HG02943 (cell line): ENCODE measurements around the gene SIRT3.

Source experiments
- ATAC-seq: cut with Tn5 transposase; IDR thresholded peaks from one replicate; pipeline ENCODE4 v1.9.1; 2021; ENCODE audit warnings: mild to moderate bottlenecking, low read depth, moderate library complexity; ENCODE audit not compliant: unreplicated experiment

Gene SIRT3

DNA sequence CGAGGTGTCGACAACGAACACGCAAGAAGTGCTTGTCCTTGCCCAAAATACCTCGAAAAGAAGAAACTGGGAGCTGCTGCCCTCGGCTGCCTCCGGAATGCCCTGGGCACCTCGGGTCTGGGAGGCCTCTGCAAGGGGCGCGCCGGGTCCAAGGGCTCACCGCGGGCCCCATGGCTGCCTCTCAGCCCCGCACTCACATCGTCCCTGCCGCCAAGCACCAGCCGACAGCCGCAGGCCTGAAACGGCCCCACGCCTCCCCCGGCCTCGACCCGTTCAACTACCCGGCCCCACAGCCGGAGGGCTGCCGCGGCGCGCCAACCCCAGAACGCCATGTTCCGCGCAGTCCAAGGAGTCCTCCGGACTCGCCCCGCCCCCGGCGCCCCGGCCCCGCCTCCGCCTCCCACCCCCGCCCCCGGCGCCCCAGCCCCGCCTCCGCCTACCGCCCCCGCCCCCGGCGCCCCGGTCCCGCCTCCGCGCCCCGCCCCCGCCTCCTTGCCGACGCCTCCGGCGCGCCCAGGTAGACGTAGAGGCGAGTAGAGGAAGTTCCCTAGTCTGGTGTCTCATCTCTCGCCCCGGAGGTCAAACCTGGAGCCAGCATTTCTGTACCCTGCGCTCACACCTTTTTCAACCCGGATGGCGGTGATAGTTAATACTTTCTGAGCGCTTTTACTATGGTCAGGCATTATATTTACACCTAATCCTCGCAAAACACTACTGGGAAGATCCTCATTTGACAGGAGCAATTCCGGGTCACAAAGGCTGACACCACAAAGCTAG is at the start of gene SIRT3:
Gene SIRT3, minus strand, starts transcription at position 346 of the 777 bp plus-strand sequence. Its CDS starts 14 bp downstream, at position 332.
- peak; percentile 65 for ATAC-seq

- ATAC-seq: no peak
Measured at GRCh38 chr11:285894-286220, 49.7 kb upstream of the SIRT3 start.

DNA sequence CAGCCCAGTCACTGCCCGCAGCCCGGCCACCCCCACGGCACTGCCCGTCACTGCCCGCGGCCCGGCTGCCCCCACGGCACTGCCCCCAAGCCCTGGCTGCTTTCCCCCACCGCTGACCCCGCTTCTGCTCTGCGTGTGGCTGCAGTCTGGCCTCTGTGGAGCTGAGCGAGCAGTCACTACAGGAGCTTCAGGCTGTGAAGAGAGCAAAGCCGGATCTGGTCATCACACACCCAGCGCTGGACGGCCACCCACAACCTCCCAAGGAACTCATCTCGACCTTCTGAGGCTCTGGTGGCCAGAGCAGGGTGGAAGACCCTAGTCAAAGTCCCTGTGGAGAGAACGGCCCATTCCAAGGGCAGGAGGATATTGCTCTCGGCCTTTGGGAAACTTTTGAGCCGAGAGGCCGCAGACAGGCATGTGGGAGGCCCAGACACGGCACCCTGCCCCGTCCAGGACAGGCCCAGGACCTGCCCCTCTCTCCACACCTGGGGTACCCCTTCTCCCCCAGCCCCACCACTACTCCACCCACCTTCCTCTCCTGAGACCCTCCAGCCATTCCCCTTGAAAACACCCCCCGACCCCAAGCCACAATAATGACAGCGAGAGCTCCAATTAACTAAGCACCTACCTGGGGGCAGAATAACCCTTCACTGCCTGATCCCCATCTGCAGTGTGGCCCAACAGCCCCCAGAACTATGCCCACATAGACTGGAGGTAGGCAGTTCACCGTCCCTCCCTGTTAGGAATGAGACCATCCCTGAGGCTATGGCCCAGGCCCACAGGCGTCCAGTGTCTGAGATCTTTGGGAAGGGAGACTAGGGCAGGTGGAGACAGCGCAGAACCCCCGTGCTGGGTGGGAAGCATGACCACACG is 49.1 kb upstream of the SIRT3 start:
- ATAC-seq: no peak

DNA sequence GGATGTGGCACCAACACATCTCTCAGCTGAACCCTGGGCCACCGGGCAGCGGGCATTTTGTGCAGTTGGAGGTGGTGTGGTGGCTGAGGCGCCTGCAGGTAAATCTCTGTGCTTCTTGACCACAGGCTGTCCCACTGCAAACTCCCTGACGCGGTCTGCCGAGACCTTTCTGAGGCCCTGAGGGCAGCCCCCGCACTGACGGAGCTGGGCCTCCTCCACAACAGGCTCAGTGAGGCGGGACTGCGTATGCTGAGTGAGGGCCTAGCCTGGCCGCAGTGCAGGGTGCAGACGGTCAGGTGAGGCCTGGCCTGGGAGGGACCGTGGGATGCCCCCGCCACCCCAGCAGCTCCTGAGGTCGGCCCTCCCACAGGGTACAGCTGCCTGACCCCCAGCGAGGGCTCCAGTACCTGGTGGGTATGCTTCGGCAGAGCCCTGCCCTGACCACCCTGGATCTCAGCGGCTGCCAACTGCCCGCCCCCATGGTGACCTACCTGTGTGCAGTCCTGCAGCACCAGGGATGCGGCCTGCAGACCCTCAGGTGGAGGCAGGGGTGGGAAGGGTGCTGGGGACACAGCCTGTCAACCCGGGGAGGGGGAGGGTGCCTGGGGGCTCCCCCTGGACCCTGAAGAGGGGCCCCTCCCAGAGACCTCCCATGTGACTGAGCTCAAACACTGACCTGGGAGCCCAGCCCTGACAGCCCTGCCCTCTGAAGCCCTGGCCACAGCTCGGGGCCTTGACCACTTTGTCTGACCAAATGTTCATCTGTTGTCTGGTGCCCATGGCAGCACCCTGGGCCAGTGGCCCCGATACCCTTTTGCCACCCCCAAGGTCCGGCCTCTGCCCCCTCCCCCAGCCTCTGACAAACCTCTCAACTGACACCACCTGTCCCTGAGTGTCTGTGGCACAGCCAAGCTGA is 48.2 kb upstream of the SIRT3 start:
- ATAC-seq: no peak

DNA sequence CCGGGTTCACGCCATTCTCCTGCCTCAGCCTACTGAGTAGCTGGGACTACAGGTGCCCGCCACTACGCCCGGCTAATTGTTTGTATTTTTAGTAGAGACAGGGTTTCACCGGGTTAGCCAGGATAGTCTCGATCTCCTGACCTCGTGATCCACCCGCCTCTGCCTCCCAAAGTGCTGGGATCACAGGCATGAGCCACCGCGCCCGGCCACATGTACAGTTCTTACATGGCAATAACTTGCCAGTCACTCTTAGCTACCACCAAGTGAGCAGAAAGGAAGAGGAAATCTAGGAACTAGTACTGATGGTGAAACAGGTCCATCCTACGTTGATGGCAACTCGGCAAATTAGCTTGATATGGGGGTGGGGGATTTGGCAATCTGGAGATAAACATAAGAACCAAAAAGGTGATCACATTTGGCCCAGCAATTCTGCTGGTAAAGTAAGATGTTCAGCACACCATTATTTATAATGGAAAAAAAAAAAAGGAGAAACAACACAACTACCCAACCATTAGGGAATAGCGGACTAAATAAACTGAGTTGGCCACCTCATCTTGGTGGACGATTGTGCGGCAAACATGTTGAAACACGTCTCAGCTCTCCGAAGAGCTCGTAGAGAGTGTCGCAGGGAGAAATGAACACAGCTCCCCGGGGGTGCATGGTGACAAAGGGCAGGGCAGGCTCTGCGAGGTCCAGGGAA is 47.4 kb upstream of the SIRT3 start:
- ATAC-seq: no peak

- ATAC-seq: no peak
Measured at GRCh38 chr11:282630-283360, 46.7 kb upstream of the SIRT3 start.

- ATAC-seq: no peak
Measured at GRCh38 chr11:282171-282570, 46.0 kb upstream of the SIRT3 start.

- no peak for ATAC-seq
Measured at GRCh38 chr11:281486-282161, 45.5 kb upstream of the SIRT3 start.

- no peak for ATAC-seq
Measured at GRCh38 chr11:280706-281485, 44.8 kb upstream of the SIRT3 start.

GRCh38 chr11:279966-280705 is 44.0 kb upstream of the SIRT3 start:
- ATAC-seq: no peak

- ATAC-seq: no peak
Measured at GRCh38 chr11:279040-279965, 43.2 kb upstream of the SIRT3 start.

GRCh38 chr11:278001-278951 is 42.1 kb upstream of the SIRT3 start, which contains the start of gene NLRP6:
NLRP6 (plus strand) TSS chr11:278407; CDS start chr11:278570, 163 bp downstream.
- ATAC-seq: no peak

DNA sequence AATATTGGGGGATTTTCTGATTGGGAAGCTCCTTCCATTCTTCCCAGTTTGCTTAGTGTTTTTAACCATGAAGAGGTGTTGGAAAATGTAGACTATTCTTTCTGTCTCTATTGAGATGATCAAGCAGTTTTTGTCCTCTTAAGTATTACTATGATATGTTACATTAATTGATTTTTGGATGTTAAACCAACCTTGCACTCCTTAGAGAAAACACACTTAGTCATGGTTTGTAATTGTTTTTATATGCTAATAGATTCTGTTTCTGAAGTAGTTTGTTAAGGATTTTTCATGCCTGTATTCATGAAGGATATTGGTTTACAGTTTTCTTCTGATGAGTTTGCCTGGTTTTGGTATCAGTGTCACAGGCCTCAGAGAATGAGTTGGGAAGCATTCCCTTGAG is 40.1 kb upstream of the SIRT3 start:
- no peak for ATAC-seq

GRCh38 chr11:272931-273198 is 36.7 kb upstream of the SIRT3 start:
- ATAC-seq: no peak

DNA sequence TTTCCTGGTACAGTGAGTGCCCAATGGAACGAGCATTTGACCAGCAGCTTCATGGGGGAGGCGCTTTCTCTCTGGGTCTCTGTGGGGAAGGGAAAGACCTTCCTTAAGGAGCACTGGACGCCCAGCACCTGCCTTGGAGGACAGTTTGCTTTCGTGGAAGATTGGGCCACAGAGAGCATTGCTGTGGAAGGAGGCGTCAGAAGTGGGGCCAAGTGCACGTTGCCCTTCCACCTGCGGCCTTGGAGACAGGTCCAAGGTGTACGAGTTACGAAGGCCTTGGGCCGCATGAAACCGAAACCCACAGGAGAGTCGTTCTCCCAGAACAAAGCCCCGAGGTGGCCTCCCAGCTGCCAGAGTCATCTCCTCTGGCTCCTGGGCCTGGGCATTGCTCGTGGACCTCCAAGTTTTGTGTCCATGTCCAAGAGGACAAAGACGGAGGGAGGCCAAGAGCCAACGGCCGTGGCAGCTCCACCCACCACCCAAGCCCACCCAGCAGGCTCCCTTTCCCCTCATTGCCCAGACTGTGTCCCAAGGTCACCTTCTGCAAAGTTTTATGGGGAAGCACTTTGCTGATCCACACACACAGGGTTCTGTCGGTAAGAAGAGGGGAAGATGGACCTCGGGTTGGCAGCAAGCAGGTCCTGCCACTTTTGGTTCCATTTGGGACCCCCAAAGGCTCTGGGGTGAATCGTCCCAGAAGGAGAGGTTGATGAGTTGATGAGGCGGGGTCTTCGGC is 36.2 kb upstream of the SIRT3 start:
- no peak for ATAC-seq
